ENCODE data around the gene SNAPC1.

Gene SNAPC1

GRCh38 chr14:61774861-61775260 lies 12.6 kb downstream of the SNAPC1 start:
- Histone ChIP-seq H3K4me3 (ENCODE audit: low read depth, low read length) (no peak overlapping the region), H3K27ac (ENCODE audit: extremely low read depth, low read depth, low read length) (no peak overlapping the region), H3K9me3 (ENCODE audit: control insufficient read depth, insufficient read depth, low read depth, low read length) (no peaks in the 10 kb centered on the region), H3K4me1 (ENCODE audit: control insufficient read depth, insufficient read depth, low read length) (no peaks in the 10 kb centered on the region), H3K36me3 (ENCODE audit: control insufficient read depth in 2 of 2, insufficient read depth in 1 of 2, low read length in 2 of 2) (peaks cover 66 to 86% of the 10 kb centered on the region in 2 experiments)
- CTCF ChIA-PET = interaction anchor here (0.6 to 0.7 kb wide), 2 partner anchors 39 to 317 kb away, joined by 3 to 4 read pairs; no protein-coding TSS in a partner anchor
- POLR2A ChIA-PET = interaction anchor here (2.7 kb wide), 1 partner anchor 13 kb away, joined by 8 read pairs; the partner anchor contains the start of gene SNAPC1
- TF ChIP-seq ZNF23 (tag by site-specific recombination; IDR thresholded peaks at IDR 0.05; ENCODE audit: borderline replicate concordance) (no peak), ZNF394 (tag by site-specific recombination; IDR thresholded peaks at IDR 0.05; ENCODE audit: borderline replicate concordance) (no peak), ZNF211 (tag by site-specific recombination; IDR thresholded peaks at IDR 0.05; ENCODE audit: low read depth) (no peak), ZNF560 (tag by site-specific recombination; IDR thresholded peaks at IDR 0.05; ENCODE audit: borderline replicate concordance) (no peak), ZNF658 (tag by site-specific recombination; IDR thresholded peaks at IDR 0.05) (no peak), ZNF19 (tag by site-specific recombination; IDR thresholded peaks at IDR 0.05; ENCODE audit: low read depth) (no peak), ZNF2 (tag by site-specific recombination; IDR thresholded peaks at IDR 0.05) (no peak), ZNF624 (tag by site-specific recombination; IDR thresholded peaks at IDR 0.05) (no peak), INSM2 (tag by site-specific recombination; IDR thresholded peaks at IDR 0.05) (no peak), ZNF521 (tag by site-specific recombination; IDR thresholded peaks at IDR 0.05) (no peak), ELK4 (IDR thresholded peaks at IDR 0.05; ENCODE audit: borderline replicate concordance, low read depth, low read length) (no peak), ZNF398 (tag by site-specific recombination; IDR thresholded peaks at IDR 0.05) (no peak)

- ChIA-PET CTCF (interaction anchor here (0.6 kb wide), 1 partner anchor 116 kb away, joined by 3 read pairs; no protein-coding TSS in a partner anchor), POLR2A (no interaction called here)
- Histone ChIP-seq H3K4me3 (ENCODE audit: low read depth, low read length) (no peak overlapping the region), H3K36me3 (ENCODE audit: control insufficient read depth in 2 of 2, insufficient read depth in 1 of 2, low read length in 2 of 2) (peaks cover 62 to 83% of the 10 kb centered on the region in 2 experiments), H3K9me3 (ENCODE audit: control insufficient read depth, insufficient read depth, low read depth, low read length) (no peaks in the 10 kb centered on the region), H3K27ac (ENCODE audit: extremely low read depth, low read depth, low read length) (no peak overlapping the region), H3K4me1 (ENCODE audit: control insufficient read depth, insufficient read depth, low read length) (no peaks in the 10 kb centered on the region)
- TF ChIP-seq ZEB2 (tag by site-specific recombination; IDR thresholded peaks at IDR 0.05) (no peak), ZNF660 (tag by site-specific recombination; IDR thresholded peaks at IDR 0.05) (no peak), ZNF747 (tag by site-specific recombination; IDR thresholded peaks at IDR 0.05) (no peak), PRDM2 (tag by site-specific recombination; IDR thresholded peaks at IDR 0.05; ENCODE audit: borderline replicate concordance) (no peak), ZSCAN5A (tag by site-specific recombination; IDR thresholded peaks at IDR 0.05) (no peak), ZNF501 (tag by site-specific recombination; IDR thresholded peaks at IDR 0.05) (no peak), ZNF133 (tag by site-specific recombination; IDR thresholded peaks at IDR 0.05) (no peak), ZNF292 (tag by site-specific recombination; IDR thresholded peaks at IDR 0.05; ENCODE audit: borderline replicate concordance, low read depth) (no peak), ZNF639 (tag by site-specific recombination; IDR thresholded peaks at IDR 0.05) (no peak), ZNF610 (tag by site-specific recombination; IDR thresholded peaks at IDR 0.05; ENCODE audit: borderline replicate concordance) (no peak)
Measured at GRCh38 chr14:61780125-61780524, 17.9 kb downstream of the SNAPC1 start.

Data from HEK293 (cell line).